ENCODE results near the gene TBX20. TPM values are rescaled to one million over a fixed set of nuclear protein-coding genes. Genes with fewer than 3 reads are reported as not detected.
"Not testable (repeated sequence)": the region's sequence is repeated elsewhere in the genome, so short reads cannot be mapped to it uniquely, and the experiment has no call there.

TBX20 gene
- polyA plus RNA-seq, 1 donor: not detected

DNA sequence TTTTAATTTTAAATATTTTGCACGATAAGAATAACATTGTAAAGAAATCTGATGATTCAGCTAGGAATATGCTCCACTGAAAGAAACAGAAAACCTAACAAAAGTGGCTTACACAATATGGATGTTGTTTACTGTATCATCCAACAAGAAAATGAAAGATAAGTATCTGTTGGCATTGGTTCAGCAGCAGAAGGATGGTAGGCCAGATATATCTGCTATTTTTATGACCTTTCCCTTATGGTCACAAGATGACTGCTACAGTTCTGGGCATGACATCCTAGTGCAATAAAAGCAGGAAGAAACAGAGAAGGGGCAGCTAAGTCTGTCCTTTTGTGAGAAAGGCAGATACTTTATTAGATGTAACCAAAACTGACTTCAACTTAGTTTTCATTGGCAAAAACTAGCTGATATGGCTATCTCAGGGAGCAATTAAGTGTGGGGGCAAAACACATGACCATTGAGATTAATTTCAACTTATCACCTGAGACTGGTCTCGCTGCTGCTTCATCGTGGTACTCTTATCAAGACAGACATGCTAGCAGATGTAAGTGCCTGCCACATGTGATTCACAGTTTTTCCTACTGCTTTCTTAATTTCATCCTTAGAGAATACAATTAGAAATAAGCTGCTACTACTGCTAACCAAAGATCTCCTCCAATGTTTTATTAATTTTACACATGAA lies 92.7 kb downstream of the TBX20 start:
- not testable (repeated sequence) for DNase-seq

Other genes starting within 250 kb of the TBX20 start
- 37.3 TPM for gene DPY19L1, start 216.6 kb downstream of the TBX20 start, polyA plus RNA-seq (ENCODE audit: insufficient read length)

Data from left kidney (tissue), 2 donors.